Brain pericyte (primary cell): ENCODE measurements around the gene CEP350.
"Not testable (repeated sequence)": the region's sequence is repeated elsewhere in the genome, so short reads cannot be mapped to it uniquely, and the experiment has no call there.

Source experiments
- DNase-seq: peaks from one replicate; pipeline ENCODE4 v3.0.0-alpha.2; 2012; ENCODE audit warnings: low read depth, low spot score

The CEP350 gene

GRCh38 chr1:179950651-179951050 is 4.0 kb upstream of the CEP350 start:
- no peak for DNase-seq

- DNase-seq = no peak
Observed at GRCh38 chr1:179951383-179952144, 3.0 kb upstream of the CEP350 start.

GRCh38 chr1:179952186-179952585 is 2.4 kb upstream of the CEP350 start:
- DNase-seq = no peak

- DNase-seq = no peak
Observed at GRCh38 chr1:179953974-179954492, 577 bp upstream of the CEP350 start.

- no peak for DNase-seq
Observed at GRCh38 chr1:179955287-179955680, 674 bp downstream of the CEP350 start.

GRCh38 chr1:179955731-179956130 is 1.1 kb downstream of the CEP350 start:
- DNase-seq = no peak

- no peak for DNase-seq
Observed at GRCh38 chr1:179958359-179958758, 3.7 kb downstream of the CEP350 start.

GRCh38 chr1:179962168-179962567 is 7.6 kb downstream of the CEP350 start:
- DNase-seq = not testable (repeated sequence)

- no peak for DNase-seq
Observed at GRCh38 chr1:179966551-179966950, 11.9 kb downstream of the CEP350 start.

GRCh38 chr1:179968284-179968993 is 13.8 kb downstream of the CEP350 start:
- DNase-seq = no peak

- no peak for DNase-seq
Observed at GRCh38 chr1:179968994-179969919, 14.6 kb downstream of the CEP350 start.

- DNase-seq = no peak
Observed at GRCh38 chr1:179969962-179970361, 15.4 kb downstream of the CEP350 start.

- DNase-seq = no peak
Observed at GRCh38 chr1:179971563-179972496, 17.2 kb downstream of the CEP350 start.

- no peak for DNase-seq
Observed at GRCh38 chr1:179973198-179974110, 18.8 kb downstream of the CEP350 start.

- DNase-seq = no peak
Observed at GRCh38 chr1:179976970-179977651, 22.5 kb downstream of the CEP350 start.

- no peak for DNase-seq
Observed at GRCh38 chr1:179978199-179979079, 23.8 kb downstream of the CEP350 start.

GRCh38 chr1:179984101-179984500 is 29.5 kb downstream of the CEP350 start:
- DNase-seq = no peak

GRCh38 chr1:179984942-179985341 is 30.3 kb downstream of the CEP350 start:
- no peak for DNase-seq
